ENCODE results near the gene MLPH. TPM values are rescaled to one million over a fixed set of nuclear protein-coding genes. Genes with fewer than 3 reads are reported as not detected.

The MLPH gene
- total and polyA plus RNA-seq, 2 of the 4 experiments (the other 2 are of a cell fraction): 13.8 to 21.6 TPM

DNA sequence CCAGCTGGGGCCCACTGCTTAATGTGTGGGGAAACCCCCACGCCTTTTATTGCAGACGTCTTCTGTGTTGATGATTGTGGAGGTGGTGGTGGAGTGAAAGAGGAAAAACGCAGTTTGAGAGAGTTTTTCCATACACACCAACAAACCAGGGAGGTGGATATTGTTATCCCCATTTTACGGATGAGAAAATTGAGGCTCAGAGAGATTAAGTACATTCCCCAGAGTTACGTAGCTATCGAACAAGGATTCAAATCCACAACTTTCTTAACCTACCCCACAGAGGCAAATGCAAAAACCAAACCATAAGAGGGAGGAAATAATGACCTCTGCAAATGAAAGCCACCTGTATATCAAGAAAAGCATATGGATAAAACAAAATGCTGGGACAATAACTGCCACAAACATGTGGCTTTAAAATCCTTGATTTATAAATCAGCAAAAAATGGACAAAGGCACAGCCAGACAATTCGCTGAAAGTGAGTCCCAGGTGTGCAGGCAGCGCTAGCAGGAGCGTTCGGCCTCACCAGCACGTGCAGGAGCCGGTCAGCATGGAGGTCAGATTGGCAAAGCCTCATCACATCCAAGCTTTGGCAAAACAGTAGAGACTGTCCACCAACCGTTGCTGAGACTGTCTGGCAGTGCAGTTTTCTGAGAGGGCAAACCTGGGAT, 116.1 kb downstream of the MLPH start:
- no peak for DNase-seq

More for the DNA sequence above, 116.1 kb downstream of the MLPH start:
- no peak for ATAC-seq (ENCODE audit: low read depth)
- Histone ChIP-seq H3K27me3 (ENCODE audit: control insufficient read depth, insufficient read depth, low read length) (no peaks in the 10 kb centered on the region), H3K4me3 (ENCODE audit: insufficient read depth, low read depth, low read length) (no peak overlapping the region), H2AK5ac (ENCODE audit: low read depth, low read length) (peak overlapping the region; percentile 69; the same call in 1 of the 2 replicates), H2BK20ac (ENCODE audit: low read depth, low read length) (peak overlapping the region; percentile 93), H2AK9ac (replicated peaks; ENCODE audit: low read depth, low read length, poor library complexity) (peak overlapping the region; percentile 93), H3K9ac (ENCODE audit: low read depth, low read length) (no peak overlapping the region; the same call in 1 of the 2 replicates), H2AFZ (replicated peaks; ENCODE audit: low read length, poor library complexity) (peak overlapping the region; percentile 90), H3K56ac (ENCODE audit: extremely low read depth, insufficient read depth, low read length) (no peak overlapping the region), H3K4ac (ENCODE audit: low read depth, low read length) (peak overlapping the region; percentile 75), H3K9me3 (ENCODE audit: control insufficient read depth, insufficient read depth, low read length) (no peaks in the 10 kb centered on the region), H3K23ac (ENCODE audit: low read depth, low read length) (peak overlapping the region; percentile 54), H3K4me2 (ENCODE audit: low read depth, low read length) (peak overlapping the region; percentile 62), H3K9me1 (ENCODE audit: insufficient read depth, low read length) (peaks cover 9% of the 10 kb centered on the region; the same call in 1 of the 2 replicates), H4K20me1 (ENCODE audit: insufficient read depth, low read length) (no peaks in the 10 kb centered on the region), H3K79me1 (ENCODE audit: low read depth in 1 of 2, low read length in 2 of 2) (no peaks in the 10 kb centered on the region), H3K14ac (replicated peaks; ENCODE audit: low read depth, low read length) (peak overlapping the region; percentile 75), H3K27ac (ENCODE audit: insufficient read depth, low read length) (peak overlapping the region; percentile 15; the same call in 1 of the 2 replicates), H3K4me1 (ENCODE audit: control insufficient read depth, insufficient read depth, low read length) (peaks cover 7% of the 10 kb centered on the region), H4K8ac (ENCODE audit: low read depth in 2 of 2, low read length in 2 of 2) (peak overlapping the region; percentile 15 to 89; a peak in 3 of 4 replicates), H4K91ac (ENCODE audit: insufficient read depth, low read depth, low read length) (peak overlapping the region; percentile 82), H4K5ac (ENCODE audit: low read depth, low read length) (peak overlapping the region; percentile 4), H3K36me3 (ENCODE audit: control insufficient read depth, insufficient read depth, low read length) (no peaks in the 10 kb centered on the region), H3K18ac (ENCODE audit: low read depth, low read length) (peak overlapping the region; percentile 16), H2BK5ac (ENCODE audit: low read depth, low read length, poor library complexity, severe bottlenecking) (peak overlapping the region; percentile 51), H2BK15ac (ENCODE audit: low read depth, low read length) (peak overlapping the region; percentile 72; the same call in 1 of the 3 replicates), H2BK120ac (ENCODE audit: low read depth, low read length) (peak overlapping the region; percentile 88)
- 67% methylated on average over 3 of the region's 13 CpGs; no CpG with 5 or more reads in 1 of the 2 experiments for WGBS, 2 experiments (ENCODE audit: extremely low coverage in 2 of 2, insufficient read length in 1 of 2)
- CTCF ChIA-PET: interaction anchor here (2.1 kb wide), 1 partner anchor 14 kb away, joined by 7 read pairs; no protein-coding TSS in a partner anchor
- no peak for TF ChIP-seq SMC3 (IDR thresholded peaks at IDR 0.05; ENCODE audit: low read depth, low read length)
- no peak for TF ChIP-seq CEBPB (IDR thresholded peaks at IDR 0.05; ENCODE audit: low read depth, low read length)
- no peak for TF ChIP-seq CHD1 (IDR thresholded peaks at IDR 0.05; ENCODE audit: low read depth, low read length)
- TF ChIP-seq POLR2A (IDR thresholded peaks at IDR 0.05; ENCODE audit: low read depth, low read length): no peak
- no peak for TF ChIP-seq NFE2L2 (IDR thresholded peaks at IDR 0.05; ENCODE audit: low read depth, low read length)
- peak; percentile 10; the same call in 1 of the 2 replicates for TF ChIP-seq BHLHE40 (IDR thresholded peaks at IDR 0.05; ENCODE audit: low read depth, low read length)
- dilution Hi-C loops (cut with HindIII; ENCODE audit: low sequenced_read_pairs, unreplicated experiment): no loop called here
- in situ Hi-C loops (cut with MboI; ENCODE audit: low sequenced_read_pairs): no loop called here
- no TSS peak for BruUV-seq (replicated peaks)
- POLR2A ChIA-PET (ENCODE audit: unreplicated experiment): no interaction called here
- intact Hi-C loops (cut with micrococcal nuclease): loop anchor here (5.0 kb wide), 1 partner anchor 139 kb away; no protein-coding TSS in a partner anchor

All from IMR-90 (cell line).